ENCODE measurements around the gene MSANTD7. TPM values are rescaled to one million over a fixed set of nuclear protein-coding genes. Genes with fewer than 3 reads are reported as not detected.

MSANTD7 gene
- total RNA-seq (1 to 10 TPM; 3.3 to 6.4 (median 5.2) TPM), polyA plus RNA-seq (1 to 10 TPM; 2.1 to 3.5 TPM)

GRCh38 chr10:14837757-14838581 lies at the start of gene MSANTD7, which contains the start of the genes CDNF and HSPA14:
MSANTD7 (plus strand) TSS chr10:14838306; CDS start chr10:14842285, 3,979 bp downstream.
CDNF (minus strand) TSS chr10:14838037; CDS start chr10:14837946, 91 bp downstream.
HSPA14 (plus strand) TSS chr10:14838306; CDS start chr10:14838403, 97 bp downstream.
- Histone ChIP-seq H3K36me3 (peaks cover 0 to 15% (median 0%) of the 10 kb centered on the region in 3 donors), H3K27me3 (no peaks in the 10 kb centered on the region), H3K4me1 (peaks cover 0 to 13% (median 6%) of the 10 kb centered on the region in 3 donors), H3K4me3 (peak within 1 kb of the TSS; percentile 81 to 95 (median 90)), H3K27ac (peak within 1 kb of the TSS; percentile 91 to 98 (median 96)), H3K9me3 (no peaks in the 10 kb centered on the region)
- peak; percentile 99 to 100 (median 100) for DNase-seq
- no peak for TF ChIP-seq CTCF (IDR thresholded peaks at IDR 0.05)
- intact Hi-C loops (cut with DNase I): no loop called here
- WGBS, 2 donors: 0% methylated on average over 54 to 72 of the region's 72 CpGs
- FAIRE-seq: peak; percentile 80
- peak; percentile 93 to 98 (median 96) for ATAC-seq

- Histone ChIP-seq H3K27me3 (no peaks in the 10 kb centered on the region), H3K36me3 (no peaks in the 10 kb centered on the region), H3K27ac (no peak overlapping the region), H3K4me1 (no peaks in the 10 kb centered on the region), H3K4me3 (no peak overlapping the region), H3K9me3 (no peaks in the 10 kb centered on the region)
- 45 to 67% methylated on average over 5 of the region's 5 CpGs for WGBS, 2 donors
- DNase-seq: no peak
- intact Hi-C loops (cut with DNase I): no loop called here
- ATAC-seq: no peak
- TF ChIP-seq CTCF (IDR thresholded peaks at IDR 0.05): no peak
- no peak for FAIRE-seq
Observed at GRCh38 chr10:14798636-14799035, 39.5 kb upstream of the MSANTD7 start.

GRCh38 chr10:14800397-14800796 lies 37.7 kb upstream of the MSANTD7 start:
- intact Hi-C loops (cut with DNase I): no loop called here
- no peak for FAIRE-seq
- ATAC-seq: no peak
- Histone ChIP-seq H3K9me3 (no peaks in the 10 kb centered on the region), H3K27ac (no peak overlapping the region), H3K36me3 (no peaks in the 10 kb centered on the region), H3K4me1 (no peaks in the 10 kb centered on the region), H3K4me3 (no peak overlapping the region), H3K27me3 (no peaks in the 10 kb centered on the region)
- TF ChIP-seq CTCF (IDR thresholded peaks at IDR 0.05): no peak
- WGBS, 2 donors: 42 to 45% methylated on average over 1 of the region's 1 CpG
- no peak for DNase-seq

GRCh38 chr10:14801723-14802122 lies 36.4 kb upstream of the MSANTD7 start:
- H3K36me3 ChIP-seq: no peaks in the 10 kb centered on the region

More at GRCh38 chr10:14801723-14802122, 36.4 kb upstream of the MSANTD7 start:
- Histone ChIP-seq H3K9me3 (no peaks in the 10 kb centered on the region), H3K27ac (no peak overlapping the region), H3K4me3 (no peak overlapping the region), H3K27me3 (no peaks in the 10 kb centered on the region), H3K4me1 (no peaks in the 10 kb centered on the region)
- ATAC-seq: peak in 1 of 4 donors; percentile 14
- DNase-seq: no peak
- intact Hi-C loops (cut with DNase I): no loop called here
- 48 to 57% methylated on average over 5 of the region's 5 CpGs for WGBS, 2 donors
- no peak for FAIRE-seq
- no peak for TF ChIP-seq CTCF (IDR thresholded peaks at IDR 0.05)
